H1 (cell line): ENCODE measurements around the gene MCMBP. TPM values are rescaled to one million over a fixed set of nuclear protein-coding genes. Genes with fewer than 3 reads are reported as not detected.
"Not testable (repeated sequence)": the region's sequence is repeated elsewhere in the genome, so short reads cannot be mapped to it uniquely, and the experiment has no call there.

ENCODE experiments used
- CTCF ChIA-PET: fragments of 300-600 bp; sonication (Branson Sonifier 250); formaldehyde crosslinking; loops from one replicate; lab custom pipeline; 2021; ENCODE audit not compliant: partially characterized antibody; lab: Charles Lee
- POLR2A ChIA-PET: fragments of 300-600 bp; sonication (Branson Sonifier 250); formaldehyde crosslinking; loops from one replicate; lab custom pipeline; 2021; ENCODE audit warnings: inconsistent platforms; ENCODE audit not compliant: partially characterized antibody; lab: Charles Lee
- DNase-seq, 2 experiments: peaks; one replicate each; pipeline versions ENCODE4 v3.0.0 to v3.0.0-alpha.2; 2010 to 2022; ENCODE audit warnings: low spot score in 2 of 2, low read depth in 1 of 2, mixed read lengths in 1 of 2
- FAIRE-seq: peaks from 2 replicates; lab custom pipeline; 2011; peaks lifted over from hg19 to GRCh38; lab: Jason Lieb, UNC
- H2AFZ ChIP-seq: 2 replicates; pipeline ENCODE4 v1.8.1; 2012; ENCODE audit warnings: low read length, inconsistent platforms
- H2AK5ac ChIP-seq: 2 replicates; pipeline ENCODE4 v1.6.1; 2013; ENCODE audit warnings: low read depth, low read length
- H2BK120ac ChIP-seq: replicated peaks from 2 replicates; pipeline ENCODE3; 2013; ENCODE audit warnings: low read depth, low read length, inconsistent platforms
- H2BK12ac ChIP-seq: 2 replicates; pipeline ENCODE4 v1.6.1; 2013; ENCODE audit warnings: low read depth, low read length
- H2BK15ac ChIP-seq: 2 replicates; pipeline ENCODE4 v1.6.1; 2013; ENCODE audit warnings: low read length
- H2BK20ac ChIP-seq: 2 replicates; pipeline ENCODE4 v1.6.1; 2013; ENCODE audit warnings: low read length
- H2BK5ac ChIP-seq: 2 replicates; pipeline ENCODE4 v1.6.1; 2013; ENCODE audit warnings: low read depth, low read length
- H3K14ac ChIP-seq: 2 replicates; pipeline ENCODE4 v1.6.1; 2013; ENCODE audit warnings: inconsistent platforms; ENCODE audit not compliant: insufficient read length
- H3K18ac ChIP-seq: 2 replicates; pipeline ENCODE4 v1.6.1; 2013; ENCODE audit warnings: low read length; ENCODE audit errors: extremely low read depth
- H3K23ac ChIP-seq: 2 replicates; pipeline ENCODE4 v1.6.1; 2013; ENCODE audit warnings: inconsistent platforms; ENCODE audit not compliant: insufficient read length
- H3K23me2 ChIP-seq: 2 replicates; pipeline ENCODE4 v1.6.1; 2013; ENCODE audit warnings: low read depth, low read length
- H3K27ac ChIP-seq: 2 replicates; pipeline ENCODE4 v1.6.1; 2011; ENCODE audit warnings: low read depth, low read length, inconsistent platforms
- H3K27me3 ChIP-seq, 4 experiments: replicated peaks in 1 of 4; 1 replicate in 1 of 4; 2 replicates in 3 of 4; pipeline versions ENCODE4 v1.6.1 to v1.8.1; 2011 to 2013; ENCODE audit warnings: low read length in 3 of 4, mild to moderate bottlenecking in 3 of 4, inconsistent platforms in 2 of 4, mixed read lengths in 2 of 4, moderate library complexity in 1 of 4; ENCODE audit not compliant: control insufficient read depth in 3 of 4, insufficient read depth in 3 of 4; ENCODE audit errors: extremely low read depth in 1 of 4
- H3K36me3 ChIP-seq, 4 experiments: 2 replicates each; pipeline versions ENCODE4 v1.6.1 to v1.8.1; 2011 to 2013; ENCODE audit warnings: mild to moderate bottlenecking in 4 of 4, low read length in 3 of 4, moderate library complexity in 2 of 4, control low read depth in 1 of 4, inconsistent platforms in 1 of 4; ENCODE audit not compliant: insufficient read depth in 4 of 4, control insufficient read depth in 2 of 4
- H3K4ac ChIP-seq: replicated peaks from 2 replicates; pipeline ENCODE3; 2013; ENCODE audit warnings: low read length, low read depth, mixed read lengths, inconsistent platforms; ENCODE audit not compliant: insufficient read length
- H3K4me1 ChIP-seq, 4 experiments: replicated peaks in 1 of 4; 1 replicate in 1 of 4; 2 replicates in 3 of 4; pipeline versions ENCODE4 v1.6.1 to v1.8.1; 2011 to 2013; ENCODE audit warnings: low read length in 3 of 4, inconsistent platforms in 2 of 4, mixed read lengths in 1 of 4; ENCODE audit not compliant: insufficient read depth in 4 of 4, control insufficient read depth in 3 of 4
- H3K4me2 ChIP-seq, 2 experiments: 2 replicates each; pipeline versions ENCODE4 v1.6.1 to v1.8.1; 2011 to 2013; ENCODE audit warnings: low read depth in 2 of 2, low read length in 2 of 2, control low read depth in 1 of 2, inconsistent platforms in 1 of 2, mild to moderate bottlenecking in 1 of 2; ENCODE audit not compliant: insufficient read depth in 1 of 2
- H3K4me3 ChIP-seq, 4 experiments: fragments of 200-600, 300-600 bp in 1 of 4; sonication (generic), shearing (Covaris generic), sonication (Bioruptor Twin) in 1 of 4; 2 replicates each; pipeline versions ENCODE4 v1.5.1 to v1.8.1; 2011 to 2016; ENCODE audit warnings: low read length in 4 of 4, low read depth in 3 of 4, control low read depth in 2 of 4, inconsistent platforms in 2 of 4, mild to moderate bottlenecking in 2 of 4, mixed read lengths in 1 of 4, moderate library complexity in 1 of 4; ENCODE audit not compliant: insufficient read depth in 2 of 4; ENCODE audit errors: extremely low read depth in 1 of 4
- H3K56ac ChIP-seq: replicated peaks from 2 replicates; pipeline ENCODE3; 2013; ENCODE audit warnings: low read depth, mild to moderate bottlenecking, mixed read lengths, low read length, inconsistent platforms; ENCODE audit not compliant: insufficient read length
- H3K79me1 ChIP-seq: 2 replicates; pipeline ENCODE4 v1.6.1; 2013; ENCODE audit warnings: low read depth, low read length, control low read depth
- H3K79me2 ChIP-seq, 2 experiments: 2 replicates each; pipeline versions ENCODE4 v1.6.1 to v1.8.1; 2012 to 2013; ENCODE audit warnings: low read length in 2 of 2, mild to moderate bottlenecking in 2 of 2, inconsistent platforms in 1 of 2; ENCODE audit not compliant: insufficient read depth in 2 of 2, control insufficient read depth in 1 of 2
- H3K9ac ChIP-seq, 4 experiments: replicated peaks in 1 of 4; 1 replicate in 1 of 4; 2 replicates in 3 of 4; pipeline versions ENCODE4 v1.6.1 to v1.8.1; 2011 to 2013; ENCODE audit warnings: low read depth in 3 of 4, low read length in 3 of 4, control low read depth in 2 of 4, mild to moderate bottlenecking in 2 of 4, moderate library complexity in 2 of 4, inconsistent platforms in 1 of 4; ENCODE audit errors: extremely low read depth in 1 of 4
- H3K9me3 ChIP-seq, 2 experiments: 2 replicates each; pipeline versions ENCODE4 v1.6.1 to v1.8.1; 2012 to 2013; ENCODE audit warnings: mild to moderate bottlenecking in 2 of 2, moderate library complexity in 2 of 2, control low read depth in 1 of 2, inconsistent platforms in 1 of 2, low read depth in 1 of 2, low read length in 1 of 2, mixed read lengths in 1 of 2; ENCODE audit not compliant: insufficient read depth in 2 of 2
- H4K20me1 ChIP-seq, 2 experiments: replicated peaks in 1 of 2; 2 replicates each; pipeline versions ENCODE3 to v1.8.1; 2011 to 2013; ENCODE audit warnings: inconsistent platforms in 2 of 2, low read length in 2 of 2, mild to moderate bottlenecking in 1 of 2; ENCODE audit not compliant: insufficient read depth in 2 of 2, control insufficient read depth in 1 of 2
- H4K5ac ChIP-seq: 2 replicates; pipeline ENCODE4 v1.6.1; 2013; ENCODE audit warnings: low read length, low read depth, mixed read lengths, inconsistent platforms; ENCODE audit not compliant: insufficient read length
- H4K8ac ChIP-seq: 2 replicates; pipeline ENCODE4 v1.8.0; 2013; ENCODE audit warnings: mild to moderate bottlenecking, moderate library complexity, low read length, inconsistent platforms; ENCODE audit not compliant: insufficient read depth; ENCODE audit errors: extremely low read depth
- H4K91ac ChIP-seq: replicated peaks from 2 replicates; pipeline ENCODE3; 2013; ENCODE audit warnings: low read length, mixed read lengths, inconsistent platforms; ENCODE audit not compliant: insufficient read length
- RBBP5 ChIP-seq: IDR thresholded peaks from 2 replicates; pipeline ENCODE4 v1.7.1; 2012; ENCODE audit warnings: low read depth, mild to moderate bottlenecking, inconsistent platforms, low read length, moderate library complexity, borderline replicate concordance
- RXRA ChIP-seq: IDR thresholded peaks from 2 replicates; pipeline ENCODE4 v1.6.1; 2011; ENCODE audit warnings: low read depth, mild to moderate bottlenecking, low read length, moderate library complexity; ENCODE audit not compliant: insufficient read depth
- SP2 ChIP-seq: IDR thresholded peaks from 2 replicates; pipeline ENCODE4 v1.6.1; 2012; ENCODE audit warnings: mild to moderate bottlenecking, low read length, inconsistent platforms
- whole genome bisulfite sequencing, 2 experiments: shearing (Covaris generic) in 1 of 2; methylation state at CpG; one replicate each; pipeline versions ENCODE4 v1.1.6 to v1.1.7; 2013 to 2015; ENCODE audit warnings: low lambda C conversion rate in 2 of 2, mixed read lengths in 2 of 2, inconsistent platforms in 1 of 2, low coverage in 1 of 2, missing lambda C conversion rate in 1 of 2; ENCODE audit not compliant: insufficient replicate concordance in 2 of 2, insufficient coverage in 1 of 2, insufficient read length in 1 of 2; ENCODE audit errors: extremely low coverage in 1 of 2, missing lambda C conversion rate in 1 of 2; 5-methylcytosine and 5-hydroxymethylcytosine counted together
- polyA plus RNA-seq, 7 experiments: library from polyadenylated mRNA; depleted of rRNA in 3 of 7; stranded (reverse) in 5 of 7; unstranded in 2 of 7; fragments of >200 nt in 5 of 7; fragments of 200-250 nt in 2 of 7; gene quantifications; 1 replicate in 5 of 7; 2 replicates in 1 of 7; 4 replicates in 1 of 7; pipeline versions ENCODE4 v1.2.1 to v1.2.3, GENCODE V29; 2011 to 2013; ENCODE audit warnings: missing spikeins in 2 of 7, mixed read lengths in 2 of 7
- total RNA-seq: library from RNA; stranded (reverse); fragmentation: NEBNext Ultra II Directional; extraction: Animal tissue kit (Norgen Biotek cat#: 25700); gene quantifications from 2 replicates; pipeline ENCODE4 v1.2.1, GENCODE V29; 2021
- TF ChIP-seq, protein P1 (sequence below): IDR thresholded peaks from 2 replicates; pipeline ENCODE4 v1.6.1; 2012; ENCODE audit warnings: low read length, inconsistent platforms
- TF ChIP-seq, protein P2 (sequence below): IDR thresholded peaks from 2 replicates; pipeline ENCODE4 v1.6.1; 2012; ENCODE audit warnings: inconsistent platforms

MCMBP gene
- total and polyA plus RNA-seq, 2 of the 8 experiments (the other 6 are each of a cell fraction or from before 2014, with no cell fraction given) = 67.3 to 81.7 TPM

DNA sequence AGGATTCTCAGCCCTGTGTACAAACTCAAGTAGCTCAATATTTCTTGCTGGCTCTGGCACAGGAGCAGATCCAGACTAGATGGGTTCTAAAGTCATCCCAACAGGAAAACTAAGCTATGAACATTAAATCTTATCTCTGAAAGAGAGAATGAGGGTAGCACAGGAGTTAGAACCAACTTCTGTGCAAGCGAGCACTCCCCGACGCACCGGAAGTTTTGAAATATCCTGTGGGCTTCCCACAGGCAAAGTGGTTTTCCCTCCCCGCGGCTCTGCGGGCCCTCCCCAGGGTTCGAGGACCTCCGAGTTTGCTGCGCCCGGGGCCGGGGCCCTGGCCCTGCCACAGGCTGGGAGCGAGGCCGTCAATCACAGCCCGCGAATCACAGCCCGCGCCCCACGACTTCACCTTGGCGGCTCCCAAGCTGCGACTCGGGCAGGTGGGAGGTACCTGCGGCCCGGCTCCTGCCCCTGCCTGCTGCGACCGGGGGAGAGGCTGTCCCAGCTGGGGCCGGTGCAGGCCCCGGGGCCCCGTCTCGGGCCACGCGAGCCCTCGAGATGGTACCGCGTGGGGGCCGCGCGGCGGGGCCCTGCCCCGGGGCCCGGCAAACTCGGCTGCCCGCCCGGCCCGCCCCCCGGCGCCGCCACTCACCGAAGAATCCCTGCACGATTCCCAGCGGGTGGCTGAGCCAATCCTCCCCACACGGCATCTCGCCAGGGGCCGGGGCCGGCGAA lies 598 bp downstream of the MCMBP start (continued):
- TF ChIP-seq SP2 (no peak), RBBP5 (0 out of 2 replicates have a peak, but pooled peaks have one; percentile 12), RXRA (no peak)
- TF ChIP-seq, protein P1, sequence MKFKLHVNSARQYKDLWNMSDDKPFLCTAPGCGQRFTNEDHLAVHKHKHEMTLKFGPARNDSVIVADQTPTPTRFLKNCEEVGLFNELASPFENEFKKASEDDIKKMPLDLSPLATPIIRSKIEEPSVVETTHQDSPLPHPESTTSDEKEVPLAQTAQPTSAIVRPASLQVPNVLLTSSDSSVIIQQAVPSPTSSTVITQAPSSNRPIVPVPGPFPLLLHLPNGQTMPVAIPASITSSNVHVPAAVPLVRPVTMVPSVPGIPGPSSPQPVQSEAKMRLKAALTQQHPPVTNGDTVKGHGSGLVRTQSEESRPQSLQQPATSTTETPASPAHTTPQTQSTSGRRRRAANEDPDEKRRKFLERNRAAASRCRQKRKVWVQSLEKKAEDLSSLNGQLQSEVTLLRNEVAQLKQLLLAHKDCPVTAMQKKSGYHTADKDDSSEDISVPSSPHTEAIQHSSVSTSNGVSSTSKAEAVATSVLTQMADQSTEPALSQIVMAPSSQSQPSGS = no peak
- TF ChIP-seq, protein P2, sequence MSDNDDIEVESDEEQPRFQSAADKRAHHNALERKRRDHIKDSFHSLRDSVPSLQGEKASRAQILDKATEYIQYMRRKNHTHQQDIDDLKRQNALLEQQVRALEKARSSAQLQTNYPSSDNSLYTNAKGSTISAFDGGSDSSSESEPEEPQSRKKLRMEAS = peak; percentile 35; the same call in 1 of the 2 replicates

DNA sequence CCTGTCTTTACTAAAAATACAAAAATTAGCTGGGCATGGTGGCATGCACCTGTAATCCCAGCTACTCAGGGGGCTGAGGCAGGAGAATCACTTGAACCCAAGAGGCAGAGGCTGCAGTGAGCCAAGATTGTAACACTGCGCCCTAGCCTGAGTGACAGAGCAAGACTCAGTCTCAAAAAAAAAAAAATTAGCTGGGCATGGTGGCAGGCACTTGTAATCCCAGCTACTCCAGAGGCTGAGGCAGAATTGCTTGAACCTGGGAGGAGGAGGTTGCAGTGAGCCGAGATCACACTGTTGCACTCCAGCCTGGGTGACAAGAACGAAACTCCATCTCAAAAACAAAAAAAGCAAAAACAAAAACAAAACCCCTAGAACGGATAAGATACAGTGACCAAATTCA lies 3.2 kb downstream of the MCMBP start:
- H3K79me1 ChIP-seq = not testable (repeated sequence)
- CTCF ChIA-PET = interaction anchor here (0.6 to 5.9 kb wide), 3 partner anchors 10 to 381 kb away, joined by 3 to 36 read pairs (median 4); no protein-coding TSS in a partner anchor

More for the DNA sequence above, 3.2 kb downstream of the MCMBP start:
- not testable (repeated sequence) for H3K27ac ChIP-seq, DNase-seq, H3K18ac ChIP-seq, H3K4me3 ChIP-seq, H2BK5ac ChIP-seq, H2BK15ac ChIP-seq, H3K4me2 ChIP-seq, H4K8ac ChIP-seq, H3K23me2 ChIP-seq, H2AK5ac ChIP-seq, H3K14ac ChIP-seq, FAIRE-seq, H3K9me3 ChIP-seq, H3K4me1 ChIP-seq, H2BK12ac ChIP-seq, H3K9ac ChIP-seq, H2BK20ac ChIP-seq, H3K4ac ChIP-seq, H3K56ac ChIP-seq, H3K27me3 ChIP-seq, H3K23ac ChIP-seq, H2AFZ ChIP-seq, H2BK120ac ChIP-seq, H4K91ac ChIP-seq, H3K36me3 ChIP-seq, H4K5ac ChIP-seq
- Histone ChIP-seq H3K79me2 (peaks cover 48 to 79% of the 10 kb centered on the region in 2 experiments), H4K20me1 (peaks cover 15 to 17% of the 10 kb centered on the region in 2 experiments)
- POLR2A ChIA-PET = interaction anchor here (0.6 kb wide), 1 partner anchor 140 kb away, joined by 3 read pairs; no protein-coding TSS in a partner anchor
- WGBS, 2 experiments = 79% methylated on average over 4 of the region's 4 CpGs; no CpG with 5 or more reads in 1 of the 2 experiments
